Upper lobe of left lung (tissue), 6 donors: ENCODE measurements around the gene PYURF. TPM values are rescaled to one million over a fixed set of nuclear protein-coding genes. Genes with fewer than 3 reads are reported as not detected.

ENCODE experiments used
- ATAC-seq, 2 donors: fragments of 200-7000 bp; cut with Tn5 transposase; one replicate each; pipeline ENCODE4 v1.9.1; 2022; ENCODE audit warnings: mild to moderate bottlenecking in 2 of 2, moderate library complexity in 2 of 2; ENCODE audit not compliant: low FRiP score in 2 of 2
- DNase-seq, 2 donors: peaks; one replicate each; pipeline ENCODE4 v3.0.0-alpha.2; 2019 to 2020
- H3K27ac ChIP-seq, 4 donors: fragments of 200-600 bp; sonication (generic); one replicate each; pipeline ENCODE4 v1.5.1; 2016 to 2019
- H3K27me3 ChIP-seq, 4 donors: fragments of 200-600 bp; sonication (generic); one replicate each; pipeline ENCODE4 v1.5.1; 2017 to 2019
- H3K36me3 ChIP-seq, 4 donors: fragments of 200-600 bp; sonication (generic); one replicate each; pipeline ENCODE4 v1.5.1; 2016 to 2019
- H3K4me1 ChIP-seq, 4 donors: fragments of 200-600 bp; sonication (generic); one replicate each; pipeline ENCODE4 v1.5.1; 2018 to 2019
- H3K4me3 ChIP-seq, 4 donors: fragments of 200-600 bp; sonication (generic); one replicate each; pipeline ENCODE4 v1.5.1; 2017 to 2019; ENCODE audit warnings: mild to moderate bottlenecking in 2 of 4, moderate library complexity in 1 of 4
- H3K9me3 ChIP-seq, 4 donors: fragments of 200-600 bp; sonication (generic); one replicate each; pipeline ENCODE4 v1.5.1; 2018 to 2019
- CTCF ChIP-seq, 6 experiments: fragments of 450-650 bp in 4 of 6; fragments of 200-600 bp in 2 of 6; sonication (generic) in 2 of 6; IDR thresholded peaks; one replicate each; pipeline ENCODE4 v1.5.1; 2016 to 2019; ENCODE audit warnings: antibody characterized with exemption in 6 of 6
- EP300 ChIP-seq, 4 donors: sonication (generic); formaldehyde crosslinking; IDR thresholded peaks; one replicate each; pipeline ENCODE4 v1.5.1; 2017; ENCODE audit warnings: antibody characterized with exemption in 4 of 4, control low read depth in 2 of 4
- POLR2A ChIP-seq, 4 donors: fragments of 450-650 bp; IDR thresholded peaks; one replicate each; pipeline ENCODE4 v1.5.1; 2016 to 2017; ENCODE audit warnings: antibody characterized with exemption in 4 of 4, mild to moderate bottlenecking in 2 of 4
- POLR2AphosphoS5 ChIP-seq, 2 donors: sonication (generic); formaldehyde crosslinking; IDR thresholded peaks; one replicate each; pipeline ENCODE4 v1.5.1; 2017; ENCODE audit warnings: antibody characterized with exemption in 2 of 2
- WGBS, 2 donors: methylation state at CpG; one replicate each; pipeline ENCODE4 v1.1.5; 2017 to 2018; 5-methylcytosine and 5-hydroxymethylcytosine counted together
- total RNA-seq, 6 donors: library from RNA; depleted of rRNA in 4 of 6; stranded (reverse); fragments of >200 nt in 4 of 6; gene quantifications; one replicate each; pipeline versions ENCODE4 v1.1.0 to v1.2.1, GENCODE V29; 2016 to 2021
- donor health status: DM: no; HTN: no; CAD: no; lungs with moderate emphysema.
- donor health status: DM: no; HTN: yes; CAD: no; lungs with severe emphysema.

PYURF gene
- total RNA-seq, 6 donors from 2014 or later, result 24.1 to 71.4 (median 62.0) TPM

DNA sequence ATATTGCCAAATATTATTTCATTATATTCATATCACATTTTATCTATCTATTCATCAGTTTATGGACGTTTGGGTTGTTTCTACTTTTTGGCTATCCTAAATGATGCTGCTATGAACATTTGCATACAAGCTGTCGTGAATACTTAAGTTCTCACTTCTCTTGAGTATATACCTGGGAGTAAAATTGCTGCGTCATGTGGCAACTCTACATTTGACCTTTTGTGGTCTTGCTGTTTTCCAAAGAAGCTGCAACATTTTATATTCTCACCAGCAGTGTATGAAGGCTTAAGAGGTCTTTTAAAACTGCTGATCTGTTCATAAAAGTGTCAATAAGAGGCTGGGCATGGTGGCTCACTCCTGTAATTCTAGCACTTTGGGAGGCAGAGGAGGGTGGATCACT lies 5.8 kb downstream of the PYURF start:
- Histone ChIP-seq H3K4me3 (no peak overlapping the region), H3K9me3 (no peaks in the 10 kb centered on the region), H3K27ac (no peak overlapping the region), H3K36me3 (peaks cover 0 to 31% (median 5%) of the 10 kb centered on the region in 4 donors), H3K4me1 (peaks cover 8 to 17% (median 14%) of the 10 kb centered on the region in 4 donors), H3K27me3 (no peaks in the 10 kb centered on the region)
- ATAC-seq, result no peak
- DNase-seq, result no peak
- 76 to 82% methylated on average over 3 of the region's 3 CpGs for WGBS, 2 donors
- TF ChIP-seq EP300 (IDR thresholded peaks at IDR 0.05), result no peak
- TF ChIP-seq POLR2A (IDR thresholded peaks at IDR 0.05), result no peak
- no peak for TF ChIP-seq POLR2AphosphoS5 (IDR thresholded peaks at IDR 0.05)
- no peak for TF ChIP-seq CTCF (IDR thresholded peaks at IDR 0.05)

GRCh38 chr4:88516746-88517145 lies 6.8 kb downstream of the PYURF start:
- H3K27me3 ChIP-seq, result no peaks in the 10 kb centered on the region
- H3K4me1 ChIP-seq, result peaks cover under 1 to 10% (median 6%) of the 10 kb centered on the region in 4 donors
- H3K4me3 ChIP-seq, result no peak overlapping the region
- no peak for ATAC-seq
- peaks cover 0 to 30% (median 5%) of the 10 kb centered on the region in 4 donors for H3K36me3 ChIP-seq
- WGBS, 2 donors, result 89 to 93% methylated on average over 3 of the region's 3 CpGs
- TF ChIP-seq POLR2AphosphoS5 (IDR thresholded peaks at IDR 0.05) (no peak), EP300 (IDR thresholded peaks at IDR 0.05) (no peak), POLR2A (IDR thresholded peaks at IDR 0.05) (no peak), CTCF (IDR thresholded peaks at IDR 0.05) (no peak)
- no peaks in the 10 kb centered on the region for H3K9me3 ChIP-seq
- no peak overlapping the region for H3K27ac ChIP-seq
- DNase-seq, result no peak

GRCh38 chr4:88514557-88515511 lies 8.7 kb downstream of the PYURF start:
- Histone ChIP-seq H3K4me3 (no peak overlapping the region), H3K27ac (no peak overlapping the region), H3K9me3 (no peaks in the 10 kb centered on the region), H3K27me3 (no peaks in the 10 kb centered on the region), H3K36me3 (peaks cover 0 to 12% (median 2%) of the 10 kb centered on the region in 4 donors), H3K4me1 (peaks cover 0 to 10% (median 2%) of the 10 kb centered on the region in 4 donors)
- ATAC-seq (peak; percentile 67 to 92), DNase-seq (no peak)
- WGBS, 2 donors, result 55 to 65% methylated on average over 8 of the region's 8 CpGs
- TF ChIP-seq POLR2A (IDR thresholded peaks at IDR 0.05) (no peak), POLR2AphosphoS5 (IDR thresholded peaks at IDR 0.05) (no peak), EP300 (IDR thresholded peaks at IDR 0.05) (peak in 2 of 4 donors; percentile 65 to 69), CTCF (IDR thresholded peaks at IDR 0.05) (no peak)

DNA sequence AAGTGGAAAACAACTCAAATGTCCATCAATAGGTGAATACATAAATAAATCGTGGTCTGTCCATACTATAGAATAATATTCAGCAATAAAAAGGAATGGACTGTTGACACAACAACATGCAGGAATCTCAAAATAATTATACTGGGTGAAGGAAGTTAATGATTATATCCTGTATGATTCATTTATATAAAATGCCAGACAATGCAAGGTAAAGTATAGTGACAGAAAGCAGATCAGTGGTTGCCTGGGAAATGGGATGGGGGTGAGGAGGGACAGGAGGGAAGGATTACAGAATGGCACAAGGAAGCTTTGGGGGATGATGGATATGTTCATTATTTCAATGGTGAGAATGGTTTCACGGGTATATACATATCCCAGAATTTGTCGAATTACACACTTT lies 12.3 kb downstream of the PYURF start:
- Histone ChIP-seq H3K4me1 (peaks cover 0 to 10% (median 2%) of the 10 kb centered on the region in 4 donors), H3K36me3 (no peaks in the 10 kb centered on the region), H3K9me3 (no peaks in the 10 kb centered on the region), H3K27me3 (no peaks in the 10 kb centered on the region), H3K4me3 (no peak overlapping the region), H3K27ac (no peak overlapping the region)
- TF ChIP-seq POLR2A (IDR thresholded peaks at IDR 0.05) (no peak), CTCF (IDR thresholded peaks at IDR 0.05) (no peak), POLR2AphosphoS5 (IDR thresholded peaks at IDR 0.05) (no peak), EP300 (IDR thresholded peaks at IDR 0.05) (no peak)
- ATAC-seq (no peak), DNase-seq (no peak)
- 74 to 87% methylated on average over 3 of the region's 3 CpGs for WGBS, 2 donors
